Panc1 (cell line): Measurements from ENCODE around the gene SLC1A3. TPM values are rescaled to one million over a fixed set of nuclear protein-coding genes. Genes with fewer than 3 reads are reported as not detected.

ENCODE experiments used
- ATAC-seq: fragments of 200-7000 bp; cut with Tn5 transposase; 2 replicates; pipeline ENCODE4 v1.9.1; 2020; ENCODE audit warnings: mild to moderate bottlenecking, moderate library complexity
- BruUV-seq: library from RNA; stranded (reverse); fragments of 400-500 nt; replicated peaks from 2 replicates; lab custom pipeline; 2021; lab: Mats Ljungman, UMichigan
- CTCF ChIA-PET: fragments of 300-600 bp; sonication (Branson Sonifier 250); formaldehyde crosslinking; loops from one replicate; lab custom pipeline; 2022; ENCODE audit warnings: antibody characterized with exemption; lab: Charles Lee
- POLR2A ChIA-PET: fragments of 300-600 bp; sonication (Branson Sonifier 250); formaldehyde crosslinking; loops from one replicate; lab custom pipeline; 2022; ENCODE audit warnings: antibody characterized with exemption; lab: Charles Lee
- DNase-seq: peaks from one replicate; pipeline ENCODE4 v3.0.0-alpha.2; 2010; ENCODE audit warnings: low read depth, low spot score
- H3K27ac ChIP-seq: 2 replicates; pipeline ENCODE4 v1.5.1; 2011; ENCODE audit warnings: mild to moderate bottlenecking, low read length, inconsistent platforms
- H3K27me3 ChIP-seq: fragments of 200-500 bp; sonication (Bioruptor generic); 2 replicates; pipeline ENCODE4 v1.6.0; 2014; ENCODE audit warnings: low read length, inconsistent platforms; ENCODE audit not compliant: control insufficient read depth, insufficient read depth
- H3K36me3 ChIP-seq: fragments of 200-500 bp; sonication (Bioruptor generic); 2 replicates; pipeline ENCODE4 v1.5.1; 2014; ENCODE audit warnings: inconsistent platforms, mild to moderate bottlenecking, low read length, moderate library complexity; ENCODE audit not compliant: control insufficient read depth, insufficient read depth
- H3K4me1 ChIP-seq: 2 replicates; pipeline ENCODE4 v1.5.1; 2011; ENCODE audit warnings: inconsistent platforms, mild to moderate bottlenecking, low read length, moderate library complexity; ENCODE audit not compliant: control insufficient read depth, insufficient read depth
- H3K4me3 ChIP-seq, 2 experiments: 2 replicates each; pipeline ENCODE4 v1.5.1; 2011 to 2012; ENCODE audit warnings: low read depth in 2 of 2, low read length in 2 of 2, mild to moderate bottlenecking in 2 of 2, inconsistent platforms in 1 of 2, moderate library complexity in 1 of 2
- H3K9me3 ChIP-seq: fragments of 200-500 bp; sonication (Bioruptor generic); 2 replicates; pipeline ENCODE4 v1.5.1; 2014; ENCODE audit warnings: low read depth, mild to moderate bottlenecking, inconsistent platforms, low read length, moderate library complexity; ENCODE audit not compliant: control insufficient read depth, insufficient read depth
- CTCF ChIP-seq: fragments of 450-650 bp; IDR thresholded peaks from 2 replicates; pipeline ENCODE4 v1.5.1; 2017; ENCODE audit warnings: mild to moderate bottlenecking
- POLR2AphosphoS5 ChIP-seq: IDR thresholded peaks from 2 replicates; pipeline ENCODE4 v1.6.1; 2012; ENCODE audit warnings: mild to moderate bottlenecking, low read depth, low read length, moderate library complexity
- REST ChIP-seq, 2 experiments: IDR thresholded peaks; 2 replicates each; pipeline ENCODE4 v1.6.1; 2011 to 2012; ENCODE audit warnings: low read depth in 2 of 2, control low read depth in 1 of 2, low read length in 1 of 2, mild to moderate bottlenecking in 1 of 2, moderate library complexity in 1 of 2; ENCODE audit not compliant: insufficient read depth in 1 of 2
- SIN3A ChIP-seq: IDR thresholded peaks from 2 replicates; pipeline ENCODE4 v1.6.1; 2012; ENCODE audit warnings: low read depth, mild to moderate bottlenecking, low read length, moderate library complexity, borderline replicate concordance; ENCODE audit not compliant: insufficient read depth
- TCF7L2 ChIP-seq: IDR thresholded peaks from 2 replicates; pipeline ENCODE4 v1.6.1; 2011; ENCODE audit warnings: mild to moderate bottlenecking, low read depth, low read length, inconsistent platforms
- in situ Hi-C: cut with HindIII; loops from 2 replicates; pipeline ENCODE4 v1.10.0; 2016; ENCODE audit warnings: low sequenced_read_pairs, low pct_unique_long_range_greater_than_20kb
- intact Hi-C: fragments of 100-400 bp; cut with micrococcal nuclease; formaldehyde crosslinking; loops from one replicate; pipeline ENCODE4 v1.10.0; 2022; ENCODE audit not compliant: unreplicated experiment
- total RNA-seq: library from RNA; stranded (reverse); gene quantifications from one replicate; pipeline ENCODE4 v1.2.1, GENCODE V29; 2021; ENCODE audit not compliant: unreplicated experiment

Gene SLC1A3
- total RNA-seq, 1 experiment from 2014 or later, result 0.13 TPM

- no peak overlapping the region for H3K27ac ChIP-seq
- no peaks in the 10 kb centered on the region for H3K27me3 ChIP-seq
- H3K4me3 ChIP-seq, result no peak overlapping the region
- POLR2A ChIA-PET, result no interaction called here
- no peaks in the 10 kb centered on the region for H3K36me3 ChIP-seq
- no TSS peak for BruUV-seq
- H3K4me1 ChIP-seq, result no peaks in the 10 kb centered on the region
- no peaks in the 10 kb centered on the region for H3K9me3 ChIP-seq
- DNase-seq (no peak), ATAC-seq (no peak)
- intact Hi-C loops, result no loop called here
- TF ChIP-seq POLR2AphosphoS5 (no peak), SIN3A (no peak), REST (IDR thresholded peaks at IDR 0.05; ENCODE audit: insufficient read depth in 1 of 2, low read depth in 2 of 2, low read length in 1 of 2) (no peak), TCF7L2 (no peak), CTCF (no peak)
- CTCF ChIA-PET, result no interaction called here
- in situ Hi-C loops, result no loop called here
Observed at GRCh38 chr5:36685631-36686288, 79.4 kb downstream of the SLC1A3 start.

- TF ChIP-seq TCF7L2 (no peak), SIN3A (no peak), REST (IDR thresholded peaks at IDR 0.05; ENCODE audit: insufficient read depth in 1 of 2, low read depth in 2 of 2, low read length in 1 of 2) (no peak), POLR2AphosphoS5 (no peak), CTCF (no peak)
- H3K9me3 ChIP-seq, result no peaks in the 10 kb centered on the region
- H3K36me3 ChIP-seq, result no peaks in the 10 kb centered on the region
- no peak overlapping the region for H3K4me3 ChIP-seq
- ATAC-seq (no peak), DNase-seq (no peak)
- no TSS peak for BruUV-seq
- no peaks in the 10 kb centered on the region for H3K4me1 ChIP-seq
- intact Hi-C loops, result no loop called here
- CTCF ChIA-PET, result no interaction called here
- H3K27me3 ChIP-seq, result no peaks in the 10 kb centered on the region; the same call in 1 of the 2 replicates
- no peak overlapping the region for H3K27ac ChIP-seq
- POLR2A ChIA-PET, result no interaction called here
- in situ Hi-C loops, result no loop called here
Observed at GRCh38 chr5:36686881-36687280, 80.5 kb downstream of the SLC1A3 start.
